Measurements from ENCODE around the gene DPF1. TPM values are rescaled to one million over a fixed set of nuclear protein-coding genes. Genes with fewer than 3 reads are reported as not detected.

The DPF1 gene
- total RNA-seq, 1 donor from 2014 or later, result 0.49 TPM

DNA sequence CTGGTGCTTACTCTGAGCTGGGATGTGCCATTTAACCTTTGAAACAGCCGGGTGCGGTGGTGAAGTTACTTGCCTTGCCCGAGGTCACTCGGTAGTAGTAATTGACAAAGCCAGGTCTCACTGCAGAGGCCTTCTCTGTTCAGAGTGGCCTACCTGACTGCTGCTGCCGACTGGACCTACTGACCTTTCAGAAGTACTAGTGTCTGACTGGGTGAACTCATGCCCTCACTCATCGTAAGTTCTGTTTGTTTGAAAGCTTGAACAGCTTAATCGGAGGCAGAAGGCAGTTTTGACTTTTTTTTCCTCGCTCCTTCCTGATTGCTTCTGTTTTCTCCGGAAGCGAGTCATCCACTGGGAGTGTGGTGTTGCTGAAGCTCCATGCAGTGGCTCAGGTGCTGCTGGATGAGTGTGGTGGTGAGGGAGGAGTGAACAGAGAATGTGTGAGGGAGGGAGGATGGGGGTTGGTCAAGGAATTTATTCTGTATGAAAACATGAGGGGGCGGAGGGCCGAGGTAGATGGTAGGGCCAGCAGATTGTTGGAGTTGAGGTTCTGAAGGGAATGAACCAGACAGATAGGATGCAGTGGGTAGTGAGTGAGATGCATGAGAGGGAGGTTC lies 43.1 kb upstream of the DPF1 start:
- TF ChIP-seq, protein P1, sequence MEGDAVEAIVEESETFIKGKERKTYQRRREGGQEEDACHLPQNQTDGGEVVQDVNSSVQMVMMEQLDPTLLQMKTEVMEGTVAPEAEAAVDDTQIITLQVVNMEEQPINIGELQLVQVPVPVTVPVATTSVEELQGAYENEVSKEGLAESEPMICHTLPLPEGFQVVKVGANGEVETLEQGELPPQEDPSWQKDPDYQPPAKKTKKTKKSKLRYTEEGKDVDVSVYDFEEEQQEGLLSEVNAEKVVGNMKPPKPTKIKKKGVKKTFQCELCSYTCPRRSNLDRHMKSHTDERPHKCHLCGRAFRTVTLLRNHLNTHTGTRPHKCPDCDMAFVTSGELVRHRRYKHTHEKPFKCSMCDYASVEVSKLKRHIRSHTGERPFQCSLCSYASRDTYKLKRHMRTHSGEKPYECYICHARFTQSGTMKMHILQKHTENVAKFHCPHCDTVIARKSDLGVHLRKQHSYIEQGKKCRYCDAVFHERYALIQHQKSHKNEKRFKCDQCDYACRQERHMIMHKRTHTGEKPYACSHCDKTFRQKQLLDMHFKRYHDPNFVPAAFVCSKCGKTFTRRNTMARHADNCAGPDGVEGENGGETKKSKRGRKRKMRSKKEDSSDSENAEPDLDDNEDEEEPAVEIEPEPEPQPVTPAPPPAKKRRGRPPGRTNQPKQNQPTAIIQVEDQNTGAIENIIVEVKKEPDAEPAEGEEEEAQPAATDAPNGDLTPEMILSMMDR (IDR thresholded peaks at IDR 0.05; ENCODE audit: borderline replicate concordance), result no peak
- no peaks in the 10 kb centered on the region for H3K9me3 ChIP-seq (replicated peaks)
- peaks cover 11% of the 10 kb centered on the region for H3K27me3 ChIP-seq (ENCODE audit: low read depth)
- intact Hi-C loops (cut with micrococcal nuclease), result no loop called here
- DNase-seq, result no peak
- no peak overlapping the region for H3K4me3 ChIP-seq
- H3K36me3 ChIP-seq, result no peaks in the 10 kb centered on the region
- H3K4me1 ChIP-seq, result peaks cover 13% of the 10 kb centered on the region
- H3K27ac ChIP-seq (replicated peaks), result no peak overlapping the region

GRCh38 chr19:38265921-38266429 lies 42.0 kb upstream of the DPF1 start:
- TF ChIP-seq, protein P1 (IDR thresholded peaks at IDR 0.05; ENCODE audit: borderline replicate concordance), result no peak
- peaks cover 11% of the 10 kb centered on the region for H3K27me3 ChIP-seq (ENCODE audit: low read depth)
- H3K27ac ChIP-seq (replicated peaks), result no peak overlapping the region
- no peak for DNase-seq
- intact Hi-C loops (cut with micrococcal nuclease), result no loop called here
- peaks cover 13% of the 10 kb centered on the region for H3K4me1 ChIP-seq
- no peak overlapping the region for H3K4me3 ChIP-seq
- H3K9me3 ChIP-seq (replicated peaks), result no peaks in the 10 kb centered on the region
- no peaks in the 10 kb centered on the region for H3K36me3 ChIP-seq

- Histone ChIP-seq H3K27me3 (ENCODE audit: low read depth) (peaks cover 11% of the 10 kb centered on the region), H3K36me3 (no peaks in the 10 kb centered on the region), H3K27ac (replicated peaks) (peak overlapping the region; percentile 37), H3K4me1 (peaks cover 13% of the 10 kb centered on the region), H3K4me3 (peak overlapping the region; percentile 72), H3K9me3 (replicated peaks) (no peaks in the 10 kb centered on the region)
- TF ChIP-seq, protein P1 (IDR thresholded peaks at IDR 0.05; ENCODE audit: borderline replicate concordance), result no peak
- intact Hi-C loops (cut with micrococcal nuclease), result no loop called here
- DNase-seq, result no peak
These were observed 41.3 kb upstream of the DPF1 start for GRCh38 chr19:38265213-38265861.

- no peak for DNase-seq
- intact Hi-C loops (cut with micrococcal nuclease), result no loop called here
- Histone ChIP-seq H3K4me3 (peak within 1 kb of the TSS; percentile 72), H3K27ac (replicated peaks) (peak within 1 kb of the TSS; percentile 37), H3K36me3 (no peaks in the 10 kb centered on the region), H3K4me1 (peaks cover 13% of the 10 kb centered on the region), H3K9me3 (replicated peaks) (no peaks in the 10 kb centered on the region), H3K27me3 (ENCODE audit: low read depth) (peaks cover 11% of the 10 kb centered on the region)
- TF ChIP-seq, protein P1 (IDR thresholded peaks at IDR 0.05; ENCODE audit: borderline replicate concordance), result no peak
These were observed 40.6 kb upstream of the DPF1 start, which contains the start of gene SPINT2 for GRCh38 chr19:38264486-38265212. TSS of gene SPINT2 (plus strand) at chr19:38264573. CDS start at chr19:38264893, 320 bp downstream.

DNA sequence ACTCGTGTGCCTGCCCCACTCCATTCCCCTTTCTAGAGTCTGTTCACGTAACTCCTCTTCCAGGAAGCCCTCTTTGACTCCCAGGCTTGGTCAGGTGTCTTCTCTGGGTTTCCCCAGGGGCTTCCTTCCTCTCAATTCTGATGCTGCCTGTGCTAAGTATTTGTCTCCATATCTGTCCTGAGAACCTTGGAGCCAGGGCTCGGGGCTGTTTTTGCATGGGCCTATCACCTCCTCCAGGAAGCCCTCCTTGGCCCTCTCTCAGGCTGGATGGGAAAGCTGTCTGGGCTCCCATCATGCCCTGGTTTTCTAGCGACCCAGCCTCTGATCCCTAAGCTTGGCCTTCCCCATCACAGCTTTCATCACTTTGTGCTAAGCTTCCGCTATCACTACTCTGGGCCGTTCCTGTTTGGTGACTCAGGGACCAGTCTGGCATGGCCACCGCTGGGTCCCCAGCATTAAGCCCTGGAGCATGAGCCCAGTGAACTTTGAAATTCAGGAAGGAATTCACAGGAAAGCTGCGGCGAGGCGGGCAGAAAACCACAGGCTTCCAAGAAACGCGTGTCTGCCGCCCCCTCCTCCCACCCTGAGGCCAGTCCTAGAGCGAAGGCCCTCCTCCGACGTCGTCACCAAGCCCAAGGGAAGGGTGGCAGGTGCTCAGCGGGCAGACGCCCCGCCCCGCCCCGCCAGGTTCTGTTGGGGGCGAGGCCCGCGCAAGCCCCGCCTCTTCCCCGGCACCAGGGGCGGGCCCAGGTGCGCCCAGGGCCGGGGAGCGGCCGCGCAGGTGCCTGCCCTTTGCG lies 39.9 kb upstream of the DPF1 start:
- DNase-seq, result no peak
- TF ChIP-seq, protein P1 (IDR thresholded peaks at IDR 0.05; ENCODE audit: borderline replicate concordance), result no peak
- intact Hi-C loops (cut with micrococcal nuclease), result no loop called here
- no peaks in the 10 kb centered on the region for H3K9me3 ChIP-seq (replicated peaks)
- H3K27ac ChIP-seq (replicated peaks), result peak overlapping the region; percentile 37
- H3K27me3 ChIP-seq (ENCODE audit: low read depth), result peaks cover 11% of the 10 kb centered on the region
- no peaks in the 10 kb centered on the region for H3K36me3 ChIP-seq
- H3K4me3 ChIP-seq, result peak overlapping the region; percentile 72
- peaks cover 13% of the 10 kb centered on the region for H3K4me1 ChIP-seq
